ENCODE measurements around the gene TMEM108. TPM values are rescaled to one million over a fixed set of nuclear protein-coding genes. Genes with fewer than 3 reads are reported as not detected.

Gene TMEM108
- total and polyA plus RNA-seq, 10 of the 15 experiments (the other 5 are each of a cell fraction or from before 2014, with no cell fraction given), result 0.02 to 0.58 (median 0.12) TPM; not detected in 5

GRCh38 chr3:133054586-133054985 lies 16.4 kb downstream of the TMEM108 start (continued):
- TF ChIP-seq ZBTB4 (CRISPR knock-in tag; IDR thresholded peaks at IDR 0.05) (no peak), SUPT20H (IDR thresholded peaks at IDR 0.05; ENCODE audit: borderline replicate concordance, control insufficient read depth, low read depth, low read length) (no peak), CBX3 (IDR thresholded peaks at IDR 0.05; ENCODE audit: borderline replicate concordance, low read depth) (no peak), DPF2 (IDR thresholded peaks at IDR 0.05) (no peak), CEBPB (IDR thresholded peaks at IDR 0.05; ENCODE audit: borderline replicate concordance in 1 of 2, low read depth in 2 of 2, low read length in 2 of 2) (no peak), CBFB (IDR thresholded peaks at IDR 0.05; ENCODE audit: low read depth) (no peak)

GRCh38 chr3:133055339-133055738 lies 17.1 kb downstream of the TMEM108 start:
- no TSS peak for BruUV-seq (replicated peaks)
- Histone ChIP-seq H3K36me3 (ENCODE audit: control insufficient read depth in 2 of 2, insufficient read depth in 2 of 2, low read length in 1 of 2) (no peaks in the 10 kb centered on the region), H3K4me2 (ENCODE audit: control insufficient read depth, insufficient read depth) (no peak overlapping the region), H3K4me3 (no peak overlapping the region), H3K9ac (ENCODE audit: control insufficient read depth, insufficient read depth, low read length) (no peak overlapping the region), H3K79me2 (ENCODE audit: control insufficient read depth, insufficient read depth, low read length) (no peaks in the 10 kb centered on the region), H3K27me3 (replicated peaks in 1 of 2; ENCODE audit: control insufficient read depth in 2 of 2, insufficient read depth in 2 of 2, low read length in 1 of 2) (no peaks in the 10 kb centered on the region; a peak in 1 of 4 replicates), H2AFZ (ENCODE audit: control insufficient read depth, low read depth, low read length) (no peak overlapping the region), H3K4me1 (ENCODE audit: control insufficient read depth, insufficient read depth, low read length) (no peaks in the 10 kb centered on the region), H3K9me3 (replicated peaks; ENCODE audit: control insufficient read depth, insufficient read depth, low read length) (no peaks in the 10 kb centered on the region), H4K20me1 (ENCODE audit: control insufficient read depth, insufficient read depth) (no peaks in the 10 kb centered on the region), H3K27ac (ENCODE audit: control insufficient read depth, insufficient read depth) (no peak overlapping the region)
- DNase-seq (ENCODE audit: low read depth, low spot score), result no peak
- RAD21 ChIA-PET (ENCODE audit: unreplicated experiment), result no interaction called here
- intact Hi-C loops (cut with micrococcal nuclease; ENCODE audit: unreplicated experiment) (no loop called here), in situ Hi-C loops (cut with MboI) (no loop called here)
- TF ChIP-seq ELK1 (IDR thresholded peaks at IDR 0.05; ENCODE audit: low read depth, low read length), result no peak
- TF ChIP-seq BHLHE40 (IDR thresholded peaks at IDR 0.05; ENCODE audit: borderline replicate concordance in 1 of 2, low read depth in 2 of 2, low read length in 1 of 2), result no peak
- TF ChIP-seq CHD4 (IDR thresholded peaks at IDR 0.05), result no peak
- no peak for TF ChIP-seq PML (IDR thresholded peaks at IDR 0.05; ENCODE audit: low read length)
- no peak for TF ChIP-seq CBX3 (IDR thresholded peaks at IDR 0.05; ENCODE audit: borderline replicate concordance, low read depth)
- TF ChIP-seq ATF7 (IDR thresholded peaks at IDR 0.05; ENCODE audit: low read depth), result no peak
- TF ChIP-seq ZNF274 (IDR thresholded peaks at IDR 0.05; ENCODE audit: insufficient read depth, insufficient read length), result no peak
- TF ChIP-seq NBN (IDR thresholded peaks at IDR 0.05), result no peak
- TF ChIP-seq MLLT1 (IDR thresholded peaks at IDR 0.05), result no peak
- no peak for TF ChIP-seq ATF2 (IDR thresholded peaks at IDR 0.05; ENCODE audit: low read length)
- POLR2A ChIA-PET, result no interaction called here
- 0% methylated on average over 1 of the region's 1 CpG for WGBS (ENCODE audit: insufficient coverage, insufficient replicate concordance, low lambda C conversion rate, missing lambda C conversion rate)
- CTCF ChIA-PET, result no interaction called here
- FAIRE-seq, result no peak
- SMC1A ChIA-PET (ENCODE audit: uncharacterized antibody, unreplicated experiment), result no interaction called here
- no peak for ATAC-seq

Measured in GM12878 (cell line).